GM10847 (cell line): ENCODE results near the gene GEMIN8.

ENCODE experiments used
- POLR2A ChIP-seq: IDR thresholded peaks from 2 replicates; pipeline ENCODE4 v1.6.1; 2011; ENCODE audit not compliant: insufficient read length; ENCODE audit errors: extremely low read depth

GEMIN8 gene

DNA sequence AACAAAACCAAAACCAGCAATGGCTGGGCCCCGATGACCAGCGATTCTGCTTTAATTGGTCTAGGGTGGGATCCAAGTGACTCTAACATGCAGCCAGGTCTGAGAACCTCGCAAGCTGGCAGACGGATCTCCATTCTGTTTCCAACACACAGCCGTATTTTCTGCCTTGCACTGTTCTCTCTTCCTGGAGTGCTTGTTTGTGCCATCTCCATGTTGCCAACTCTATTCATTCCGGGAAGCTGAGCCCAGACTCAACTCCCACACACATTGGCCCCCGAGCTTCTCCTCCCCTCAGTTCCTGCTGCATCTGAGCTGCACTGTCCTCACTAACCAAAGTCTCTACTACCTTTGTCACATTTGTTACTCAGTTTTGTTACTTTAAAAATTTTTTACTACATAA is 35.6 kb downstream of the GEMIN8 start:
- TF ChIP-seq POLR2A: no peak

DNA sequence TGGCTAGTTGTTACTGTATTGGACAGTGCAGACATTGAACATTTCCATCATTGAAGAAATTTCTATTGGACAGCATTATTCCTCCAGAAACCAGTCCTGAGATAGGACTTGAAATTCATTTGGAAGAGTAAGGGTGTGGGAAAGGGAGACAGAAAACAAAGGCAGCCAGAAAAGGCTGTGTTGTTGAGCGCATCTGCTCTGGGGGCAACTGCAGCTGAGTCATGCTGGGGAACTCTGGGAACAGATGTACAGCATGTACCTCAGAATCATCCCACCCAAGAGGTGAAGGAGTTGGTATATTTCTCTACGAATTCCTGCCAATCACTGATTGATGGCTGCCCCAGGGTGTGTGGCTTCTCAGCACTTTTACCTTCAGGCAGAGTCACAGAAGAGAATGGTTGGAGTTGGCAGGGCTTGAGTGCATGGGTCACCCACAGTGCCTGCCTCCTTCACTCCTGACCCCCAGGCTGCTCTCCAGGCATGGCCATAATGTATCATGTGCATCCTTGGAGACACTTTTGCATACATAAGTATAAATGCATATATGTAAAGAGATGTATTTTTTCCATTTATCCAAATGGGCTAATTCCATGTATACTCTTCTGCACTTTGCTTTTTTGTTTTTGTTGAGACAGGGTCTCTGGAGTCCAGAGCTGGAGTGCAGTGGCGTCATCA is 39.4 kb downstream of the GEMIN8 start:
- no peak for TF ChIP-seq POLR2A

DNA sequence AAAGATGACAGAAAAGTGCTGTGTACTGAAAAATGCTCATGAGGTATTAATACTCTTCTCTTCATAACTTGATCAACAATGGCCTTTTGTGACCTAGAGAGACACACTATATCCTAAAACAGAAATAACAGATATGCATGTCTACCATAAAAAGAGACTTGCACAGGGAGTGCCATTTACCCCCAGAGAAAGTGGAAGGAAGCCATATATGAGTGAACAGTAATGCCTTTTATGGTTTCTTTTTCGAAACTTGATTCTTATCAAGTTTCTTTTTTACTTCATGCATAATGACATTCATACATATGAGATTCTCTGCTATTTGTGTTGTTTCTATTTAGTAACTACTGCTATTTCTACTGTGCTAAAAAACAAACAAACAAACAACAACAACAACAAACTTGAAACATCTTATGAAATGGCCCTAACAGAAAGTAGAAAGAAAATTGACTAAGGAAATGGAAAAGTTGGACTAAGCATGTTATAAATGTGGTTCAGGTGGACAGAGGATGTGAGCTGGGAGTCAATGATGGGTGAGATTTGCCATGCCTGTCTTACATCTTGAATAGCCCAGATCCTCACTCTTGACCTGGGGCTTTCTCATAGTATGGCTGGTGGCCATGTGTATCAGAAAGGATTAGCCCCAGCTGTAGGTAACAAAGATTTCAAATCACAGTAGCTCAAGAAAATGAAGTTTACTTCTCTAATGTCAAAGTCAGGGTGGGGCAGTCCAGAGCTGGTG is 43.8 kb downstream of the GEMIN8 start:
- TF ChIP-seq POLR2A: no peak

DNA sequence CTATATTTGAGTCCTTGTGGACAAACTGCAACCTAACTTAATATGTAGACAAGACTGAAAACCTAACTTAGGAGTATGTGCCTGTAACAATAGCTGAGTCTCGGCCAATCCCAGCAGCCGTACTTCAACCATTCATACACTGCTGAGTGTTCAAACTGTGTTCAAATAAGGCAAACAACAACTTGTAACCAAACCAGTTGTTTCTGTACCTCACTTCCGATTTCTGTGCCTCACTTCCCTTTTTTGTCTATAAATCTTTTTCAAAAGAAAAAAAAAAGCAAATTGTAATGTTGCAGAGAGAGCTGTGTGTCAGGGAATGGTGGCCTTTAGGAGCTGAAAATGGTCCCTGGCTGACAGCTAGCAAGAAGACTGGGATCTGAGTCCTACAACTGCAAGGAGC is 46.0 kb downstream of the GEMIN8 start:
- no peak for TF ChIP-seq POLR2A

DNA sequence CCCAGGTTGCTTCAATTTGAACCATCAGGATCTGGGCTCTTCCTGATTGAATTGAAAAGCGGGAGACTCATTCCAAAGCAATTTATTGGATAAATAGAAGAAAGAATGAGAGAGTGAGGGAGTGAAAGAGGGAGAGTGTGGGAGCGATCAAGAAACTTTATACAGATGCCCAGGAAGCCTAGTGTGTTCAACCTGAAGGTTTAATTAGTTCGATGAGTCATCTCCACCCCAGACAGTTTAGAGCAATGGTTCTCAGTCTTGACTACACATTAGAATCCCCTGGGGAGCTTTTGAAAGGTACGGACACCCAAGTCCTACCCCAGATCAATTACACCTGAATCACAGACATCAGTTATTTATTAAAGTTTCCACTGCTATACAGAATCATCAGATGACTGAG is 61.5 kb downstream of the GEMIN8 start:
- TF ChIP-seq POLR2A: no peak

DNA sequence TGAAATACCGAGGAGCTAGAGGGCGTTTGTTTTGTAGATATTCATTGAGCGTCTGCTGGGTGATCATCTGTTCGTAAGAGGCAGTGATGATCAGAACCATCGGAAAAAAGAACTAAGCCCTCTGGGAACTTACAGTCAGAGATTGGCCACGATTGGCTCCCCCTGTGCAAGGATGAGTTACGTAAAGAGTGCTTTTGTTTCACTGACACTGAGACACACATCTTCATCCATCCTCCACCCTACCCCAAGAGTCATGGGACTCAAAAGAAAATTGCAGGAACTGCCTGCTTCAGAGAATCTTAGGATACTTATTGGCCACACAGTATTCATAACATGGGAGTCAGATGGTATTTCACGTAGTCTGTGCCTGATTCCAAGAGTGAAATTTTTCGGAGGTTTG is 62.1 kb downstream of the GEMIN8 start:
- TF ChIP-seq POLR2A: no peak

DNA sequence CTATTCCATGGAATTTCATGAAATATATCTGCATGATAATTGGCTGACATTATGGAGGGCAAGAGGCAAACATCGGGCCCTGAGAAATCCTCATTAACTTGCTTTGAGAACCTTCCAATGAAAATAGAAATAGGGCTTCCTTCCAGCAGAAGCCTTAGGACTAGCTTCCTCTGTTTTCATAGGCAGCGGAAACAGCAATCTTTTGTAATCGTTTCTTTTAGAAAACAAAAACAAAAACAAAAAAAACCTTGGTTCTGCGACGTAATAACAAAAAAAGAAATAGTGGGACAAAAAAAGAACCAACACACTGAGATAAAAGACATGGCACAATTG is 62.9 kb downstream of the GEMIN8 start:
- TF ChIP-seq POLR2A: no peak

DNA sequence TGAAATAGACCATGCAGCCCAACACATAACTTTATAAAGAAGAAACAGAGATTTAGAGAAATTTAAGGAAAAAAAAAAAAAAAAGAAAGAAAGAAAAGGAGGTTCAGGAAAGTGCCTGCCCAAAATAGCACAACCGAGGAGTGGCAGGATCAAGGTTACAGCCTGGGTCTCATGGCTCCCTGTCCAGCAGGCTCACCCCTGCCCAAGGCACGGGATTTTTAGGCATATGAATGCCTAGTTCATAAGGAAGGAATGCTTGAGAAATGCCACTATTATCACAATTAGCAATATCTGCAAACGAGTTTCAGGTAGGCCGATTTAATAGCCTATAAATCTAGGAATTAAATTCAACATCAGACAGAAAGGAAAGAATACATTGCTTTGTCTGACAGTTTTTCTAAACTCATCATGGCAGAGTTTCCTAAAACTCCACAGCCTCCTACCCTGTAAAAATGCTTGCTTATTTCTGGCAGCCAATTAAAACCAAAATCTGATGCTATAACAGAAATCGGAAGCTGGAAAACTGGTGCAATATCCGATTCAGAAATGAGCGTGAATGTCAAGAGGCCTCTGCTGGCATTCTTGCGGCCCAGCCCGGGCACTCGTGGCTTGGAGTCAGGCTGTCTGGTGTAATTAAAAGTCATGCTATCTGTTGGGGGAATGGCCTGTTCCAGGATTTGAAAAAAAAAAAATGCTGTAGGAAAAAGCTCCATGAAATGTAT is 63.5 kb downstream of the GEMIN8 start:
- TF ChIP-seq POLR2A: no peak

DNA sequence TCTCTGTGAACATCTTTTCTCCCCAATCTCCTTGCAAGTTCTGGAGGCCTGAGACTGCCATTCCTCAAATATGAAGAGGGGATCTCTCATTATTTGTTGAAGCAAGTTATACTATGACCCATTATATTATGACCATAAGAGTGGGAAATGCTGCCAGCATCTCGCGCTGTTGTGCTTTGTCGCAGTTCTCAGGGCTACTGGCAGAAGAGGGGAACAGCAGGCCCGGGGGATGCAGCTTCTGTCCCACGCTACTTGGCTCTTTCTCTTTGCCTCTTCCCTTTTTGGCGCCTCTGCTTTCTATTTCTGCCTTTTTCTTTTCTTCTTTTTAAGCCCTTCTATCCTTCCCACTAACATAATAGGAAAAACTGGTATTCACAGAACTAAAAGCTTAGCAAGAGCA is 64.2 kb downstream of the GEMIN8 start:
- TF ChIP-seq POLR2A: no peak

DNA sequence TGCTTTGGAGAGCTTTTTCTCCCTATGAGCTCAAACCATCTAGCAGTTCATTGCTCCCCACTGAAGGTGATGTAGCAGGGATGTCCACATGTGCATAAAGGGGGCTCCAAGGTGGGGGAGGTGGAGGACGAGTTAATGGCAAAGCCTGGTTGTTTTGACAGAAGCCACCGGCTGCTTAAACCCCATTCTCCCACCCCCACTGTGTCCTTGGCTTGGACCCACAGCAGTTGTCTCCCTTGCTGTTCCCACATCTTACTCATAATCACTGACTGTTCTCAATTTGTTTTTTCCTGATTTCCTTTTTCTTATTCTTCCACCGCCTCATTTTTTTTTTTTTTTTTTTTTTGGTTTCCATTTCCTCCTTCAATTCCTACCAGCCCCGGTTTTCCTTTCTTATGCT is 72.7 kb downstream of the GEMIN8 start:
- no peak for TF ChIP-seq POLR2A
